ACC112 (cell line): ENCODE measurements around the gene GSG1L2.

ENCODE experiments used
- H2AFZ ChIP-seq: fragments of 200-600 bp; sonication (generic); one replicate; pipeline ENCODE4 v1.6.0; 2017; ENCODE audit warnings: antibody characterized with exemption, low read length; ENCODE audit not compliant: unreplicated experiment
- H3K27ac ChIP-seq: fragments of 200-600 bp; sonication (generic); 2 replicates; pipeline ENCODE4 v1.5.1; 2014; ENCODE audit warnings: low read depth, mild to moderate bottlenecking, antibody characterized with exemption, low read length, moderate library complexity
- H3K27me3 ChIP-seq: fragments of 200-600 bp; sonication (generic); 2 replicates; pipeline ENCODE4 v1.6.1; 2014; ENCODE audit warnings: mild to moderate bottlenecking, antibody characterized with exemption, low read length, moderate library complexity, mixed read lengths; ENCODE audit not compliant: insufficient read depth
- H3K36me3 ChIP-seq: fragments of 200-600 bp; sonication (generic); 2 replicates; pipeline ENCODE4 v1.6.1; 2016; ENCODE audit warnings: mild to moderate bottlenecking, antibody characterized with exemption, low read length, moderate library complexity, mixed read lengths; ENCODE audit not compliant: insufficient read depth
- H3K4me1 ChIP-seq: fragments of 200-600 bp; sonication (generic); one replicate; pipeline ENCODE4 v1.6.1; 2016; ENCODE audit warnings: low read length, mixed read lengths; ENCODE audit not compliant: insufficient read depth, unreplicated experiment, control insufficient read depth
- H3K4me3 ChIP-seq: fragments of 200-600 bp; sonication (generic); 2 replicates; pipeline ENCODE4 v1.5.1; 2014; ENCODE audit warnings: mild to moderate bottlenecking, low read depth, low read length
- H3K79me2 ChIP-seq: fragments of 200-600 bp; sonication (generic); one replicate; pipeline ENCODE4 v1.6.0; 2016; ENCODE audit warnings: low read length; ENCODE audit not compliant: control insufficient read depth, unreplicated experiment, insufficient read depth

GSG1L2 gene

GRCh38 chr17:9821921-9822320 is at the start of gene GSG1L2:
TSS of gene GSG1L2 (minus strand) at chr17:9822079. CDS start at chr17:9822071, 8 bp downstream.
- Histone ChIP-seq H3K79me2 (no peaks in the 10 kb centered on the region), H3K4me3 (no peak within 1 kb of the TSS), H3K4me1 (no peaks in the 10 kb centered on the region), H2AFZ (no peak within 1 kb of the TSS), H3K27ac (no peak within 1 kb of the TSS), H3K36me3 (no peaks in the 10 kb centered on the region), H3K27me3 (no peaks in the 10 kb centered on the region)

DNA sequence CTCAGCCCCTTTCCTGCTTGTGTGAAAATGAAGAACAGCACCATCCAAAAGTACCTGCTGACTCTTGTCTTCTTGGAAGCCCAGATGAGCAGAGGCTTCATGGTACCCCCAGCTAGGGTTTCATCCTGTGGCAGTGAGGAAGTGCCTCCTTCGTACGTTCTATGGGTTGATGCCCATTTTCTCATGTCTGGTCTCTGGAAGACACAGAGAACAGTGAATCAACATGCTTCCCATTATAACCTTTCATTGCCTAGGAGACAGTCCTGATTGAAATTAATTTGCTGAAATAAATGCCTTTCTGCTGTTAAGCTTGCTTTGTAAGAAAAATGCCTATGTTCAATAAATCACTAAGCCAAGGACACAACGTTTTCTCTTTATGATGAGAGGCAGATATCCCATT is 46.7 kb upstream of the GSG1L2 start:
- H2AFZ ChIP-seq: no peak overlapping the region
- H3K4me1 ChIP-seq: no peaks in the 10 kb centered on the region
- no peaks in the 10 kb centered on the region for H3K36me3 ChIP-seq
- H3K27ac ChIP-seq: no peak overlapping the region
- no peaks in the 10 kb centered on the region for H3K79me2 ChIP-seq
- H3K27me3 ChIP-seq: no peaks in the 10 kb centered on the region
- H3K4me3 ChIP-seq: no peak overlapping the region

- Histone ChIP-seq H2AFZ (no peak overlapping the region), H3K36me3 (no peaks in the 10 kb centered on the region), H3K4me1 (no peaks in the 10 kb centered on the region), H3K27me3 (no peaks in the 10 kb centered on the region), H3K27ac (no peak overlapping the region), H3K79me2 (no peaks in the 10 kb centered on the region), H3K4me3 (no peak overlapping the region)
Observed at GRCh38 chr17:9865586-9865985, 43.7 kb upstream of the GSG1L2 start.

- Histone ChIP-seq H3K27ac (no peak overlapping the region), H2AFZ (no peak overlapping the region), H3K27me3 (no peaks in the 10 kb centered on the region)
Observed at GRCh38 chr17:9862949-9863348, 41.1 kb upstream of the GSG1L2 start.

DNA sequence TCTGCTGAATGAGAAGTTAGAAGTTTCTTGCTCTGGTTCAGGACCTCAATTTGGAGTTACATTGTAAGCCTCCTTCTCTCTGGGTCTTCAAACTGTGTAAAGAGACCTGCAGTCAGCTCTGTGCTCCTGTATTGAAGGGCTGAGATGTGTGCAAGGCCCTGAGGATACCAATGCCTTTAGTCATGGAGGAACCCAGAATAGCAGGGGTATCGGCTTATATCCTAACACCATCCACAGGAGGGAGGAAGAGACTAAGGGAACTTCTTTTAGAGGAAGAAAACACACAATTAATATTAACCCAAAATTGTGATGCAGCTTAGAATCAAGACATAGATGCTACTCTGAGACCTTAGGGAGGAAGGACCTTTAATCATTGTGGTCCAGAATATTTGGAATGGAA is 40.3 kb upstream of the GSG1L2 start:
- no peak overlapping the region for H3K4me3 ChIP-seq
- H3K4me1 ChIP-seq: no peaks in the 10 kb centered on the region
- no peaks in the 10 kb centered on the region for H3K27me3 ChIP-seq
- no peaks in the 10 kb centered on the region for H3K79me2 ChIP-seq
- H3K27ac ChIP-seq: no peak overlapping the region
- H3K36me3 ChIP-seq: no peaks in the 10 kb centered on the region
- H2AFZ ChIP-seq: no peak overlapping the region

More at GRCh38 chr17:9862949-9863348, 41.1 kb upstream of the GSG1L2 start:
- no peak overlapping the region for H3K4me3 ChIP-seq
- no peaks in the 10 kb centered on the region for H3K4me1 ChIP-seq
- H3K79me2 ChIP-seq: no peaks in the 10 kb centered on the region
- no peaks in the 10 kb centered on the region for H3K36me3 ChIP-seq

DNA sequence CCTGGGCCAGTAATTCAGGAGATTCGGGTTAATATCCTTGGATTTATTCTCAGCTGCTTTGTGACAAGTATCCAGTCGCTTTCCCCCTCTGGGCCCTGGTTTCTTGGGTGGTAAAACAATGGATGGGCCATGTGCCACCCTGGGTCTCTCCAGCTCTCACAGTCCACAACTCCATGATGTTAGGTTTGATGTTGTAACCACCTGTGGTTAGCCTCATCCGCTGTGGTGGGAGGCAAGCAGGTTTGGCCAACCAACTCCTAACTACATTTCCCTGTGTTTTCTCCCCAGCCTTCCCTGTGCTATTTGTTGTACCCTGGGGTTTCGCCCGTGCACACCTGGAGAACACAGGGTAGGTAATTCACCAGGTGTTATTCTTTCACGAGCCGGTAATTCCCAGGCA is 39.0 kb upstream of the GSG1L2 start:
- Histone ChIP-seq H2AFZ (no peak overlapping the region), H3K4me3 (no peak overlapping the region), H3K36me3 (no peaks in the 10 kb centered on the region), H3K27me3 (no peaks in the 10 kb centered on the region), H3K27ac (no peak overlapping the region), H3K79me2 (no peaks in the 10 kb centered on the region), H3K4me1 (no peaks in the 10 kb centered on the region)

- H3K4me1 ChIP-seq: no peaks in the 10 kb centered on the region
- H3K36me3 ChIP-seq: no peaks in the 10 kb centered on the region
- no peaks in the 10 kb centered on the region for H3K27me3 ChIP-seq
- H2AFZ ChIP-seq: no peak overlapping the region
- H3K79me2 ChIP-seq: no peaks in the 10 kb centered on the region
- H3K4me3 ChIP-seq: no peak overlapping the region
- H3K27ac ChIP-seq: no peak overlapping the region
Observed at GRCh38 chr17:9859781-9860180, 37.9 kb upstream of the GSG1L2 start.

DNA sequence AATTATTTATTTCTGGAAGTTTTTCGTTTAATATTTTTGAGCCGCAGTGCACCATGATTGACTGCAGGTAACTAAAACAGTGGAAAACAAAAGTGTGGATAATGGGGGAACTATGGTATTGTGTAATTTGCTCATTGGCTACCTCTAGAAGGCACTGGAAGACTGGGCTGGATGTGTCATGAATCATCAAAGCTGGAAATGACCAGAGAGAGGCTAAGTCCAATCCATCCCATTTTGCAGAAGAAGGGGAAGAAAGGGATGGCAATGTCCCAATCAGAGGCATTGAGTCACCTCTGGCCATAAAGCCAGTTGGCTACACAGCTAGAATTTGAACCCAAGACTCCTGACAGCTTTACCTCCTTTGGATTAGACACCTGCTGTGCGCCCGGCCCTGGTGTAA is 33.2 kb upstream of the GSG1L2 start:
- Histone ChIP-seq H3K36me3 (no peaks in the 10 kb centered on the region), H3K27ac (no peak overlapping the region), H3K4me3 (no peak overlapping the region), H3K4me1 (no peaks in the 10 kb centered on the region), H3K79me2 (no peaks in the 10 kb centered on the region), H3K27me3 (no peaks in the 10 kb centered on the region), H2AFZ (no peak overlapping the region)

GRCh38 chr17:9854255-9854654 is 32.4 kb upstream of the GSG1L2 start:
- no peaks in the 10 kb centered on the region for H3K27me3 ChIP-seq
- no peaks in the 10 kb centered on the region for H3K4me1 ChIP-seq
- no peaks in the 10 kb centered on the region for H3K36me3 ChIP-seq
- H2AFZ ChIP-seq: no peak overlapping the region
- H3K27ac ChIP-seq: no peak overlapping the region
- no peak overlapping the region for H3K4me3 ChIP-seq
- H3K79me2 ChIP-seq: no peaks in the 10 kb centered on the region

DNA sequence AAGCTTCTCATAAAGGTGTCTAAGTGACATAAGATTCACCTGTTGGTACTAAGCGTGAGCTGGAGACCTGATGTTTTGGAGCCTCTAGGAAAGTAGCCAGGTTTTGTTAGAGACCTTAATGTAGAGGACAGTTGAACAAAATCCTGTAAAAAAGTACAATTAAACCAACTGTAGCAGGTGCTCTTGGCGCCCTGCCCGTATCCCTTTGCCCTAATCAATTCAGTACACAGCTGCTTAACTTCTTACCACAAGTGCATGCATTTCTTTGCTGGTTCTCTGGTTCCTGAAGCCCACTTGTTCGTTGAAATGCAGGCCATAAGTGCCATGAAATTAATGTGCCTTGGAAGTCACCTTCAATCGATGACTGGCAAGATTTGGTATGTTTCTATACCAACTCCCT is 28.3 kb upstream of the GSG1L2 start:
- H3K36me3 ChIP-seq: no peaks in the 10 kb centered on the region
- no peaks in the 10 kb centered on the region for H3K27me3 ChIP-seq
- no peaks in the 10 kb centered on the region for H3K79me2 ChIP-seq
- no peak overlapping the region for H3K4me3 ChIP-seq
- no peak overlapping the region for H3K27ac ChIP-seq
- no peak overlapping the region for H2AFZ ChIP-seq
- no peaks in the 10 kb centered on the region for H3K4me1 ChIP-seq

DNA sequence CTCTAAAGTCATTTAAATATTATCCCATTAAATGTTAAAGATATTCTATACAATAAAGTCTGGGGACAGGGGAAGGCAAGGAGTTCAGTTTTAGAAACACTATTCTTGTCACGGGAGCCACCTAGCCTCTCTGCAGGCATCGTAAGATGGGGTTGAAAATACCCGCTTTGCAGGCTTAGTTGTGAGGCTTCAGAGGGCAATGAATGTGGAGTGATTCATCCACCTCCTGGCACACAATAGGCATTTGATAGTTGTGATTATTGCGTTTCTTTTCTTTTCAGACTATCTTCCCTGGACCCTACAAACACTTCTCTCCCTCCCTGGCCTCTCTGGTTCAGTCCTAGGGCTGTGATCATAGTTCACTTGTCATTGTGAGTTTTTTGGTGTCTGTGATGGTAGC is 23.4 kb upstream of the GSG1L2 start:
- Histone ChIP-seq H3K4me1 (peaks cover 18% of the 10 kb centered on the region), H3K27ac (no peak overlapping the region), H2AFZ (no peak overlapping the region), H3K36me3 (no peaks in the 10 kb centered on the region), H3K4me3 (no peak overlapping the region), H3K79me2 (no peaks in the 10 kb centered on the region), H3K27me3 (no peaks in the 10 kb centered on the region)
